ENCODE results near the gene AQP3.

- TF ChIP-seq CTCF (IDR thresholded peaks at IDR 0.05) (no peak), ZFX (IDR thresholded peaks at IDR 0.05; ENCODE audit: borderline replicate concordance) (no peak)
These were observed 29.1 kb upstream of the AQP3 start for GRCh38 chr9:33476503-33476902.

All from 22Rv1 (cell line).